ENCODE data around the gene IGFBPL1.
A peak's percentile ranks its signal among the peaks of the same experiment; 100 is the strongest.

Gene IGFBPL1

DNA sequence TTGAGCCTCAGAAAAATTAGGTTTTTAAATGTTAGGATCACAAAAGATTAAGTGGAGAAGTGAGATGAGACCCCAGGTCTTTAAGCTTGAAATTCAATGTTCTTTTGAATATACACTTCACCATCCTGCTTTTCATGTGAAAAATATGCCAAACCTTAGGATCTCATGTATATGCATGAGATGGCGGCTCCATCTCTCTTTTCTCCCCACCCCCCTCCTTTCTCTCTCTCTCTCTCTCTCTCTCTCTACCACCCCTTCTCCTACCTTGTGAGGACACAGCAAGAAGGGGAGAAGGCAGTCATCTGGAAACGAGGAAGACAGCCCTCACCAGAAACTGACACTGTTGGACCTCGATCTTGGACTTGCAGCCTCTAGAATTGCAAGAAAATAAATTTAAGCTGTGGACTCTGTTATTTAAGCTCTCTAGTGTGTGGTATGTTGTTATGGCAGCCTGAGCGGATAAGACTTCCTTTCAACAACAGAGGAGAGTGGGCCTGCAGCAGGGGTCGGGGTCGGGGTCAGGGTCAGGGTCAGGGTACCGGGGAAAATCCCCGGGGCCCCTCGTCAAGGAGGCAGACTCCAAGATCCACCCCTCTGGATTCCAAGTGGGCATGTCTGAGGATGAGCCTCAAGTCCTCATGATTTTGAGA lies 48.1 kb downstream of the IGFBPL1 start:
- DNase-seq: no peak

DNA sequence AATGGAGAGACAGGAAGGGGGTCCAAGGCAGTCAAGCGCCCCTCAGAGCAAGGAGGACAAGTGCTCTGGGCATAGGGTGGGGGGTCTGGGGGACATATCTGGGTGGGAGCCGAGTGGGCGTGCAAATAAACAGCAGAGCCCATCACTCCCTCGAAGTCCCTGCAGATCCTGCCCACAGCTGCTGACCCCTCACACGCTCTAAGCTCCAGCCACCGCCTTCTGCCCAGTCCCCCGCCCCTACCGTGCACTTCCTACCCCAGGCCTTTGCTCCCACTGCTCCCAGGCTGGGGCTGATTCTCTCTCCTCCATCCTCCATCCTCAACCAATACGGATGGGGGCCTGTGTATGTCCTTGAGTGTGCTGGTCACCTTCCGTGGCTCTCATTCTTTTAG lies 48.7 kb downstream of the IGFBPL1 start:
- DNase-seq: no peak

GRCh38 chr9:38374847-38375571 lies 49.2 kb downstream of the IGFBPL1 start:
- no peak for DNase-seq

- no peak for DNase-seq
Measured at GRCh38 chr9:38373679-38374078, 50.6 kb downstream of the IGFBPL1 start.

- DNase-seq: peak; percentile 20
Measured at GRCh38 chr9:38372762-38373619, 51.3 kb downstream of the IGFBPL1 start.

DNA sequence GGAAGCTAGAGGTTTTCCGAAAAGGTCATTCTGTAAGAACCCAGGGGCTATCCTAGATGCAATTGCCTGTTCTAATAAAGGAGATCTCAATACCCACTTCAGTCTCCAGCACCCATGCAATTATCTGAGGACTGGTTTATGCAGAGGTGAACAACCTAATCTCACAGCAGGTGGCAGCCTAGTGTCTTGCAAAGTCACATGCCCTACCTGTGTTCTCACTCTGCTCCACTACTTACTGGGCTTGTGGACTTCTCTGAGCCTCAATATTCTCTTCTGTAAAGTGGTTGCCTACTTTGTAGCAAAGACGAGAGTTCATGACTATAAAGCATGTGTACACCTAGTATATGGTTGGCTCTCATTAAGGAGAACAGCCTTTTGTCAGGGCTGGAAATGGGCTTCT lies 52.8 kb downstream of the IGFBPL1 start:
- peak; percentile 12 for DNase-seq

DNA sequence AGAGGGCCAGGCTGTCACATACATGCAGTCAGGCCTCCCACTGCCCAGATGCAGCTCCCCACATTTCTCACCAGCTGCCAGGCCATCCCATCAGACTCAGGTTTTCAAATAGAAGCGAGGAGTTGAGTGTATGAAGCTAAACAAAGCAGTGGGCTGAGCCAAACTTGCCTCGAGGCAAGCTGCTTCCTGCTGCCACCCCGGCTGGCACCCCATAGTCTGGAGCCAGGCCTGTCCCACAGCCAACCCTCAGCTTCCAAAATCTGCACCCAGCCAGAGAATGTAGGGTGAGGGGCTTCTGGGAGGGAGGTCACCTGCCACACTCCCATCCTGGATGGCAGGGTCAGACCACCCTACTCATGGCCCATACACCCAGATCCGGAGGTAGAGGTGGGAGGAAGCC lies 54.1 kb downstream of the IGFBPL1 start:
- peak; percentile 2 for DNase-seq

DNA sequence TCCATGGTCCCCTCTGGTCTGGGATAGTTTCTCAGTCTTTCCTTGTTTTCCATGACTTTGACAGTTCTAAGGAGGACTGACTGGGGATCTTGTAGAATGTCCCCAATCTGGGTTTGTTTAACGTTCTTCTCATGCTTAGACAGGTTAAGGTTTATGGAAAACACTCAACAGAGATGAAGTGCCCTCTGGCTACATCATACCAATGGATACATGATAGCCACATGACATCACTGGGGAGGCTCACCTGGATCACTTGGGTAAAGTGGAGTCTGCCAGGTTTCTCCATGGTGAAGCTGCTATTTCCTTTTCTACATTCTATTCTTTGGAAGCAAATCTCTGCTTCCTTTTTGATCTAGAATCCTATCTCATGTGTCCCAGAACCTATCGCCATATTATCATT lies 55.5 kb downstream of the IGFBPL1 start:
- DNase-seq: no peak

DNA sequence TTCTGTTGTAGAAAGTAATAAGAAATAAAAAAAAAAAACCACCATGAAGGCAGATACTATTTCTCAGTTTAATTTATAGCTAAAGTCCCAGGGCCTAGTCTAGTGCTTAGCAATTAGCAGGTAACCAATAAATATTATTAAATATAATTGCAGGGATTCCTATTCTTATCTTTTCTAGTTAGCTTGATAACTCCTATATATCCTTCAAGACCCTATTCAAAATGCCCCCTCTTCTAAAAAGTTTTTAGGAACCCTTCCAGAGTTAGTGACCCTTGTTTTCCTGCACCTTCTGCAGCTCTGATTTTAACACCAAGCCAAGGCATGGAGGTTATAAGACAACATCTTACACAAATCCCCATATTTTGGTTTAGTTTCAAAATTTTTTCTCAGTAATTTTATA lies 56.4 kb downstream of the IGFBPL1 start:
- no peak for DNase-seq

DNA sequence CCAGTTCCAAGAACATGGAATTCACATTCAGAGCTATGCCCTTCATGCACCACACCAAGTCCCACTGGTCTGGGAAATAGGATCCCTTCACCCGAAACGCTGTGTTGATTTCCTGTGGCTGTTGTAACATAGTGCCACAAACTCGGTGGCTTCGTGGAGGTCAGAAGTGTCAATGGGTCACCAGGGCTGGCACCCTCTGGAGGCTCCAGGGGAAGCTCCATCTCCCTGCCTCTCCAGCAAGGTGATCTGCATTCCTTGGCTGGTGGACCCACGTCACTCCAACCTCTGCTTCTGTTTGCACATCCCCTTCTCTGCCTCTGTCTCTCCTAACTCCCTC lies 60.7 kb downstream of the IGFBPL1 start:
- DNase-seq: no peak

- DNase-seq: peak; percentile 64
Measured at GRCh38 chr9:38362852-38363588, 61.2 kb downstream of the IGFBPL1 start.

DNA sequence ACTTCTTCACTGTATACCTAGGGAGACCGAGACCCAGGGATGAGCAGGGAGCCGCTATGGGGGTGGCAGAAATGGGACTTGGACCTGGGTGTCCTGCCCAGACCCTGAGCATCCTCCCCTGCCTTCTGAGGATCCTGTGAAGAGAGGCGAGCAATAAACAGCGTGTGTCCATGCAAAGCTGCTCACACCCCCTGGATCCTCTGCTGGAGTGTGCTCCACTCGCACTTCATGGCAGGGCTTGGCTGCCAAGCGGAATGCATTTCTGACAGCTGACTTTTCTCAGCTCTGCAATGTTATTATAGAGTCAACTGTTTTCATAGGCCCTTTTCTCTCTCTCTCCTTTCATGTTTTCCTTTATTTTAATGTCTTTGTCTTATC lies 62.8 kb downstream of the IGFBPL1 start:
- peak; percentile 43 for DNase-seq

- DNase-seq: no peak
Measured at GRCh38 chr9:38360839-38361472, 63.3 kb downstream of the IGFBPL1 start.

GRCh38 chr9:38359689-38360385 lies 64.4 kb downstream of the IGFBPL1 start:
- DNase-seq: peak; percentile 13

DNA sequence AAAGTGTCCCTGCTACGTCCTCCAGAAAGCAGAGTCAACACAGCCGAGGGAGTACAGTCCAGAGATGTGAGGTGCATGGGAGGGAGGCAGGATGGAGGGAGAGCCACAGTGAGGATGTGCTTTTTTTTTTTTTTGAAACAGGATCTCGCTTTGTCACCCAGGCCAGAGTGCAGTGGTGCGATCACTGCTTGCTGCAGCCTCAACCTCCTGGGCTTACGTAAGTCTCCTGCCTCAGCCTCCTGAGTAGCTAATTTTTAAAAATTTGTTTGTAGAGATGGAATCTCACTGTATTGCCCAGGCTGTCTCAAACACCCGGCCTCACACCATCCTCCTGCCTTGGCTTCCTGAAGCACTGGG lies 65.0 kb downstream of the IGFBPL1 start:
- DNase-seq: no peak

DNA sequence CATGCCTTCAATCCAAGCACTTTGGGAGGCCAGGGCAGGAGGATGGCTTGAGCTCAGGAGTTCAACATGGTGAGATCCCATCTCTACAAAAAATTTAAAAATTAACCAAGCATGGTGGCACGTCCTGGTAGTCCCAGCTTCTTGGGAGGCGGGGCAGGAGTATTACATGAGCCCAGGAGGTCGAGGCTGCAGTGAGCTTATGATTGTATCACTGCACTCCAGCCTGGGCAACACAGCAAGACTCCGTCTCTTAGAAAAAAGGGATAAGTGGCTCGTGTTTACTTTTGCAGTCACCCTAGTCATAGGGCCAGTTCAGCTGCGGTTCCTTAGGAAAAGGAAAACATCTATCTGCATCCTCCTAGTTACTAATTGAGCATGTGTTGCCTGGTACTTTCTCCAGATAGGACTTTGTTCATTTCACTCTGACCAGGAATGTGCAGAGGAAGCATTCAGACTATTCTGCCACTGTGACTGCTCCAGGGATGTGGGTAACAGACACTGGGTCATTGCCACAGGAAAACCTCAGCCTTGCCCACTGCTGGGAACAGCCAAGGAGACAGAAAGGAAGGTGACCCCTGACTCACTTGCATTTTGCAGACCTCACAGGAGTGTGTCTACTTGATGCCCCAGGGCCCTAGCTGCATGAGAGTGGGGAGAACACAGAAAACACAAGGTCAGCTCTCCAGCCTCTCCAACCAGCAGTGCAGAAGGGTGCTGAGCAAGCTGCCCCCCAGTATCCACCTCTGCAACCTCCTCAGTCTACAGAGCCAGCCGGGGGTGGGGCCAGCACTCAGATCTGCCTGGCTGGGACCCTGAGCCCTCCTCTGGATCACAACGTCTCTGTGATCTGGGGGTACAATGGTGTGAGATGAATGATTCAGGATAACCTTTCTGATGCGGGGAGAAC lies 65.6 kb downstream of the IGFBPL1 start:
- no peak for DNase-seq

GRCh38 chr9:38357350-38358114 lies 66.7 kb downstream of the IGFBPL1 start:
- no peak for DNase-seq

DNA sequence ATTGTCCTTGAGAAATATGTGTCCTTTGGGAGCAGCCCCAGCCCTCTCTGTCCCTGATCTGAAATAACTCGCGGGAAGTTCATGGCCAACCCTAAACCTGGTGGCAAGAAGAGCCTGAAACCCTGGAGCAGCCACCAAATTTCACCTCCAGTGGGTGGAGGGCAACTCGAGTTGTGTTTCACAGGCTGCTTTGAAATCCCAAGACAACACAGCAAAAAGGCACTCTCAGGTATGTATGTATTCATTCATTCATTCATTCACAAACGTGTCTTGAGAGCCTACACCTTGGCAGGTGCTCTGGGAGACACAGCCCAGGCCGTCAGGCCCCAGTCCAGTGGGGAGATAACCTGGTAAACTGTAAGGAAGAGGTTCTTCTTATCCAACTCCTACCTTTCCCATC lies 67.4 kb downstream of the IGFBPL1 start:
- no peak for DNase-seq

Measured in femur (tissue), 1 donor.